MM.1S (cell line): ENCODE data around the gene ADNP2.
A peak's percentile ranks its signal among the peaks of the same experiment; 100 is the strongest.

ENCODE experiments used
- DNase-seq: peaks from one replicate; pipeline ENCODE4 v3.0.0-alpha.2; 2015
- H2AFZ ChIP-seq: fragments of 300-600 bp; sonication (generic); 2 replicates; pipeline ENCODE4 v1.6.0; 2016; ENCODE audit warnings: antibody characterized with exemption, low read length
- H3F3A ChIP-seq: fragments of 300-600 bp; sonication (generic); 2 replicates; pipeline ENCODE4 v1.6.1; 2016; ENCODE audit warnings: mild to moderate bottlenecking, antibody characterized with exemption, low read length, moderate library complexity, mixed read lengths; ENCODE audit not compliant: insufficient read depth
- H3K27ac ChIP-seq: fragments of 300-600 bp; sonication (generic); 2 replicates; pipeline ENCODE4 v1.5.1; 2016; ENCODE audit warnings: mild to moderate bottlenecking, low read length
- H3K27me3 ChIP-seq: fragments of 300-600 bp; sonication (generic); replicated peaks from 2 replicates; pipeline ENCODE4 v1.6.0; 2016; ENCODE audit warnings: low read length; ENCODE audit not compliant: insufficient read depth
- H3K36me3 ChIP-seq: fragments of 300-600 bp; sonication (generic); replicated peaks from 2 replicates; pipeline ENCODE4 v1.6.1; 2016; ENCODE audit warnings: mild to moderate bottlenecking, low read length, mixed read lengths; ENCODE audit not compliant: insufficient read depth
- H3K4me1 ChIP-seq: fragments of 300-600 bp; sonication (generic); 2 replicates; pipeline ENCODE4 v1.6.1; 2016; ENCODE audit warnings: low read length, mixed read lengths
- H3K4me2 ChIP-seq: fragments of 300-600 bp; sonication (generic); 2 replicates; pipeline ENCODE4 v1.6.0; 2016; ENCODE audit warnings: low read depth, low read length
- H3K4me3 ChIP-seq: fragments of 300-600 bp; sonication (generic); 2 replicates; pipeline ENCODE4 v1.5.1; 2016; ENCODE audit warnings: low read length, mixed read lengths
- H3K79me2 ChIP-seq: fragments of 300-600 bp; sonication (generic); 2 replicates; pipeline ENCODE4 v1.6.1; 2016; ENCODE audit warnings: mixed run types, low read length, mixed read lengths
- H3K9ac ChIP-seq: fragments of 300-600 bp; sonication (generic); 2 replicates; pipeline ENCODE4 v1.6.1; 2016; ENCODE audit warnings: low read length, mixed read lengths
- H3K9me2 ChIP-seq: fragments of 300-600 bp; sonication (generic); replicated peaks from 2 replicates; pipeline ENCODE4 v1.6.1; 2016; ENCODE audit warnings: mild to moderate bottlenecking, low read length, mixed read lengths; ENCODE audit not compliant: insufficient read depth
- H3K9me3 ChIP-seq: fragments of 300-600 bp; sonication (generic); replicated peaks from 2 replicates; pipeline ENCODE4 v1.6.1; 2016; ENCODE audit warnings: mild to moderate bottlenecking, low read length, mixed read lengths; ENCODE audit not compliant: insufficient read depth
- H4K20me1 ChIP-seq: fragments of 300-600 bp; sonication (generic); 2 replicates; pipeline ENCODE4 v1.6.1; 2016; ENCODE audit warnings: mild to moderate bottlenecking, low read length, moderate library complexity, mixed read lengths; ENCODE audit not compliant: insufficient read depth
- CTCF ChIP-seq: fragments of 300-600 bp; sonication (generic); IDR thresholded peaks from 2 replicates; pipeline ENCODE4 v1.5.1; 2016; ENCODE audit warnings: antibody characterized with exemption, low read length, mixed read lengths
- EZH2 ChIP-seq: fragments of 300-600 bp; sonication (generic); optimal IDR thresholded peaks from 2 replicates; pipeline ENCODE3; 2017; ENCODE audit warnings: low read depth, mild to moderate bottlenecking, antibody characterized with exemption, low read length, mixed read lengths
- EZH2phosphoT487 ChIP-seq: fragments of 300-600 bp; sonication (generic); IDR thresholded peaks from 2 replicates; pipeline ENCODE4 v1.6.1; 2018; ENCODE audit warnings: antibody characterized with exemption, low read length

ADNP2 gene

GRCh38 chr18:80148326-80149199 lies 39.5 kb downstream of the ADNP2 start:
- Histone ChIP-seq H3K4me2 (peak overlapping the region; percentile 67; the same call in 1 of the 2 replicates), H3K4me3 (peak overlapping the region; percentile 68)

GRCh38 chr18:80149667-80150066 lies 40.6 kb downstream of the ADNP2 start:
- no peaks in the 10 kb centered on the region for H3K4me1 ChIP-seq
- no peak overlapping the region for H3K4me2 ChIP-seq
- no peak for DNase-seq
- no peak overlapping the region for H3K27ac ChIP-seq
- no peaks in the 10 kb centered on the region for H3K79me2 ChIP-seq
- H3K27me3 ChIP-seq: no peaks in the 10 kb centered on the region
- no peaks in the 10 kb centered on the region for H3K9me3 ChIP-seq
- no peak overlapping the region for H2AFZ ChIP-seq
- H3F3A ChIP-seq: no peaks in the 10 kb centered on the region
- no peak overlapping the region for H3K4me3 ChIP-seq
- H3K36me3 ChIP-seq: no peaks in the 10 kb centered on the region
- no peaks in the 10 kb centered on the region for H3K9me2 ChIP-seq
- no peak for TF ChIP-seq EZH2
- no peak for TF ChIP-seq EZH2phosphoT487
- no peak for TF ChIP-seq CTCF
- H4K20me1 ChIP-seq: no peaks in the 10 kb centered on the region
- H3K9ac ChIP-seq: no peak overlapping the region

More at GRCh38 chr18:80148326-80149199, 39.5 kb downstream of the ADNP2 start:
- H3K9ac ChIP-seq: peak overlapping the region; percentile 42; the same call in 1 of the 2 replicates
- no peaks in the 10 kb centered on the region for H3K9me2 ChIP-seq
- no peak for TF ChIP-seq CTCF
- TF ChIP-seq EZH2: no peak
- TF ChIP-seq EZH2phosphoT487: no peak
- H3K9me3 ChIP-seq: no peaks in the 10 kb centered on the region
- H3F3A ChIP-seq: no peaks in the 10 kb centered on the region
- no peaks in the 10 kb centered on the region for H3K4me1 ChIP-seq
- peak overlapping the region; percentile 30 for H2AFZ ChIP-seq
- no peaks in the 10 kb centered on the region for H3K36me3 ChIP-seq
- no peak for DNase-seq
- no peaks in the 10 kb centered on the region for H3K79me2 ChIP-seq
- peak overlapping the region; percentile 29; the same call in 1 of the 2 replicates for H3K27ac ChIP-seq
- no peaks in the 10 kb centered on the region for H4K20me1 ChIP-seq
- H3K27me3 ChIP-seq: no peaks in the 10 kb centered on the region

- no peaks in the 10 kb centered on the region for H3K9me3 ChIP-seq
These were observed 45.2 kb downstream of the ADNP2 start for GRCh38 chr18:80154293-80154692.

More at GRCh38 chr18:80154293-80154692, 45.2 kb downstream of the ADNP2 start:
- Histone ChIP-seq H3K27me3 (no peaks in the 10 kb centered on the region), H3K36me3 (no peaks in the 10 kb centered on the region), H3K4me3 (no peak overlapping the region), H3K4me2 (no peak overlapping the region), H4K20me1 (no peaks in the 10 kb centered on the region), H2AFZ (no peak overlapping the region), H3K9ac (no peak overlapping the region), H3F3A (no peaks in the 10 kb centered on the region), H3K9me2 (no peaks in the 10 kb centered on the region), H3K27ac (no peak overlapping the region), H3K79me2 (no peaks in the 10 kb centered on the region), H3K4me1 (no peaks in the 10 kb centered on the region)
- no peak for DNase-seq
- TF ChIP-seq EZH2 (no peak), CTCF (peak; percentile 20; the same call in 1 of the 2 replicates), EZH2phosphoT487 (no peak)
